Subcutaneous adipose tissue (tissue), 4 donors: ENCODE measurements around the gene POP4. TPM values are rescaled to one million over a fixed set of nuclear protein-coding genes. Genes with fewer than 3 reads are reported as not detected.

Experiments
- CTCF ChIP-seq: fragments of 450-650 bp; IDR thresholded peaks from one replicate; pipeline ENCODE4 v1.5.1; 2016; ENCODE audit warnings: low read depth, mild to moderate bottlenecking, control low read depth, antibody characterized with exemption, moderate library complexity
- total RNA-seq, 4 donors: library from RNA; depleted of rRNA; stranded (reverse); fragments of >200 nt; gene quantifications; one replicate each; pipeline ENCODE4 v1.1.0, GENCODE V29; 2016

The POP4 gene
- total RNA-seq = 10 to 100 TPM; 44.4 to 72.7 (median 65.1) TPM

DNA sequence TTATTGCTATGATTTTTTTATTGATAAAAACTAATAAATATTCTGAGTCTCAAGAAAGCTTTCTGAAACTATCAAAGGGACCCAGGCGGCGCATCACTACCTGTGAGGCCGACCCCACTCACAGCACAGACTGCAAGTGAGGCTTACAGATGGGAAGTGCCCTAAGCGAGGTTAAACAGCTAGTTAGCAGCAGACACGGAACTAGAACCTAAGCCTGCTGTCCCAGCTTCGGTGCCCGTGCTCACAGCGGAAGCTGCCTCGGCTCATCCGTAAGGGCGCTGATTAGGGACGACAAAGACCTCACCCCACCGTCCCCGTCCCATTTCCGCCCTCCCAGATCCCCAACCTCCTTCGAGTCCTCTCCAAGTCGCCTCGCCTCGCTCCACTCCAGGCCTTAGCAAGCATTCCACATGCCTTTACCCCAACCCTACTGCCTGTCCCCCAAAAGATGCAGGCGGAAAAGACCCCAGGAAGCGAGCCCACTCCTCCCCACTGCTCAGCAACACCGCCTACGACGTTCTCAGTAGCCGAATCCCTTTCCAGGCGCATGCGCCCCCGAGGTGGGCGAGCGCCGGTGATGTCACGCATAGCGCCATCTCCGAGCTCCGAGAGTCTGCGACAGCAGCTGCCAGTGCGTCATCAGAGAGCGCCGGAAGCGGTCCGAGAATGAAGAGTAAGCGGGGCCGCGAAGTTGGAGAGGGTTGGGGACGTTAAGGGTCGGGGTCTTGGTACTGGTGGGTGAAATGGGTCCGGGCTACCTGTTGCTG, at the start of gene POP4:
TSS of gene POP4 (plus strand) at position 631 of the 767 bp plus-strand sequence. CDS start at position 667, 36 bp downstream.
- no peak for TF ChIP-seq CTCF

GRCh38 chr19:29559743-29560142, 46.3 kb upstream of the POP4 start:
- TF ChIP-seq CTCF = no peak

GRCh38 chr19:29560313-29561075, 45.6 kb upstream of the POP4 start:
- TF ChIP-seq CTCF = no peak

DNA sequence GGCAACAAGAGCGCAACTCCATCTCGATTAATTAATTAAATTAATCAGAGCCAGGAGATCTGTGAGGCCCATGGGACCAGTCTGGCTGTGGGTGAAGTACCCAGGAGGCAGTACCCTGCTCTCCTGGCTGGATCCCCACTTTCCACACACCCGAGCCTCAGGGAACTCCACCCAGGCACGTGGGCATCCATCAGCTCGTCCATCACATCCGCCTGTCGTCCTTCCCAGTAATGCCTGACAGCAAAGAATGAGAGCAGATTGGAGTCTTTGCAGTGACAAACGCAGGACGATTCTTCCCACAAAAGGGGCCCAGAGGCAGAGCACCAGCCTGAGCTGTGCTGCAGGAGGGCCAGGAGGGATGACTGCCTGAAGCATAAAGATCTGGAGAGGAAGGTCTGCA, 44.5 kb upstream of the POP4 start:
- no peak for TF ChIP-seq CTCF

DNA sequence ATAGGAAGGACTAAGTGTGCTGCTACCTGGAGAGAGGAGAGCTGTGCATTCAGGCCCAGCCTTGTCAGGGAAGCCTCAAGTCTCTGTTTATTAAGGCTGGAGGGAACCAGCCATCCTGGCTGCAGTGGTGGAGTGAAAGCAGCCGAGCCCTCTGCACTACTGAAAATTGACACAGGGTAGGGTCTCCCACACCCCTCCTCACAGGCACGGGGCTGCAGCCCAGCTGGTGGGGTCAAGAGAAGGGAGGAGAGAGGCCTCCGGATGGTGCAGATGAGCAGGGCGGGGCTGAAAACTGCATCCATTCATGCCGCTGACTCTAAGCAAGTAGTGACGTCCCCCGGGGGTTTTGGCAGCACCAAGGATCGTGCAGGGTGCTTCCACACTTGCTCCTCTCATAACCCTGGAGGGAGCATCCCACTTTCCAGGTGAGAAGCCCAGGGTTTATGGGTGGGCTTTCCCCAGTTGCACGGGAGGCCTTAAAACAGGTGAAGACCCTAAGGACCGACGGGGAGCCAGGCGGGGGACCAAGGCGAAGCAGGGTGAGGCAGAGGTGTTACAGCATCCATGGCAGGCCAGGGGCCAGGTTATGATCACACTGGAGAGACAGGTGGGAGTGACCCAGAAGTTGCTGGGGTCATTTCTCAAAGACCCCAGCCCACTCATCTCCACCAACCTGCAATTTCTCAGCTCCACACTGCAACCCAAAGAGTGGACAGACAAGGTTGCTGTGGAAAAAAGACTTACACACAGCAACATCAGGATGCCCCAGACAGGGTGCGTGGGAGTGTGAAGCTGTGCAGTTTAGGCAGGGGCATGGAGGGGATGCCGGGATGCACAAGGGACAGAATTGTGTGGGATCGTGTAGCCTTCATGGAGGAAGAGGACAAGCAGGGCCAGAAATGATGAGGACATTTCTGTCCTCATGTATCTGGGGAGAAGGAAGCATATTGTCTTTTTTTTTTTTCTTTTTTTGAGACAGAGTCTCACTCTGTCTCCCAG, 43.5 kb upstream of the POP4 start:
- TF ChIP-seq CTCF = no peak

- TF ChIP-seq CTCF = no peak
Observed at GRCh38 chr19:29563486-29564101, 42.5 kb upstream of the POP4 start.
